ENCODE results near the gene SEMA3B. TPM values are rescaled to one million over a fixed set of nuclear protein-coding genes. Genes with fewer than 3 reads are reported as not detected.
A peak's percentile ranks its signal among the peaks of the same experiment; 100 is the strongest.

SEMA3B gene
- total and polyA plus RNA-seq, 2 donors from 2014 or later, result 96.1 to 99.9 TPM

GRCh38 chr3:50293079-50293801, 24.3 kb downstream of the SEMA3B start:
- Histone ChIP-seq H3K4me3 (ENCODE audit: low read length in 3 of 3) (peak overlapping the region in 1 of 3 donors; percentile 88), H3K9ac (ENCODE audit: low read length in 3 of 3) (peak overlapping the region in 1 of 3 donors; percentile 84)

DNA sequence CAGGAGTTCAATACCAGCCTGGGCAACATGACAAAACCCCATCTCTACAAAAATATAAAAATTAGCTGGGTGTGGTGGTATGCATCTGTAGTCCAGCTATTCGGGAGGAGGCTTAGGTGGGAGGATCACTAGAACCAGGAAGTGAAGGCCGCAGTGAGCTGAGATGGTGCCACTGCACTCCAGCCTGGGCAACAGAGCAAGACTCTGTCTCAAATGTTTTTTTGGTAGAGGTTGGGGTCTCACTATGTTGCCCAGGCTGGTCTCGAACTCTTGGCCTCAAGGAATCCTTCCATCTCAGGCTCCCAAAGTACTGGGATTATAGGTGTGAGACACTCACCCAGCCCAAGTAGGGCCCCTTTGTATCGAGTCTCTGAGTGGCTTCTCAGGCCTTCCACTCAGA, 25.1 kb downstream of the SEMA3B start:
- FAIRE-seq (no peak), DNase-seq (no peak)
- TF ChIP-seq, protein P1, sequence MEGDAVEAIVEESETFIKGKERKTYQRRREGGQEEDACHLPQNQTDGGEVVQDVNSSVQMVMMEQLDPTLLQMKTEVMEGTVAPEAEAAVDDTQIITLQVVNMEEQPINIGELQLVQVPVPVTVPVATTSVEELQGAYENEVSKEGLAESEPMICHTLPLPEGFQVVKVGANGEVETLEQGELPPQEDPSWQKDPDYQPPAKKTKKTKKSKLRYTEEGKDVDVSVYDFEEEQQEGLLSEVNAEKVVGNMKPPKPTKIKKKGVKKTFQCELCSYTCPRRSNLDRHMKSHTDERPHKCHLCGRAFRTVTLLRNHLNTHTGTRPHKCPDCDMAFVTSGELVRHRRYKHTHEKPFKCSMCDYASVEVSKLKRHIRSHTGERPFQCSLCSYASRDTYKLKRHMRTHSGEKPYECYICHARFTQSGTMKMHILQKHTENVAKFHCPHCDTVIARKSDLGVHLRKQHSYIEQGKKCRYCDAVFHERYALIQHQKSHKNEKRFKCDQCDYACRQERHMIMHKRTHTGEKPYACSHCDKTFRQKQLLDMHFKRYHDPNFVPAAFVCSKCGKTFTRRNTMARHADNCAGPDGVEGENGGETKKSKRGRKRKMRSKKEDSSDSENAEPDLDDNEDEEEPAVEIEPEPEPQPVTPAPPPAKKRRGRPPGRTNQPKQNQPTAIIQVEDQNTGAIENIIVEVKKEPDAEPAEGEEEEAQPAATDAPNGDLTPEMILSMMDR (IDR thresholded peaks at IDR 0.05; ENCODE audit: borderline replicate concordance, extremely low read depth, insufficient read depth), result no peak
- intact Hi-C loops (cut with DNase I), result no loop called here
- no peaks in the 10 kb centered on the region for H3K9me3 ChIP-seq (ENCODE audit: control insufficient read depth in 2 of 3, insufficient read depth in 1 of 3, low read length in 3 of 3)
- H3K9ac ChIP-seq (ENCODE audit: low read length in 3 of 3), result no peak overlapping the region
- H3K4me1 ChIP-seq (ENCODE audit: control insufficient read depth in 2 of 3, insufficient read depth in 2 of 3, low read depth in 1 of 3, low read length in 3 of 3), result peaks cover 3 to 24% (median 24%) of the 10 kb centered on the region in 3 donors
- H3K27ac ChIP-seq (ENCODE audit: low read depth in 2 of 2, low read length in 2 of 2), result no peak overlapping the region
- peaks cover 0 to 10% (median 0%) of the 10 kb centered on the region in 3 donors for H3K36me3 ChIP-seq (ENCODE audit: control insufficient read depth in 2 of 3, insufficient read depth in 3 of 3, low read length in 3 of 3)
- H3K4me3 ChIP-seq (ENCODE audit: low read length in 3 of 3), result no peak overlapping the region
- H3K27me3 ChIP-seq (ENCODE audit: control insufficient read depth, insufficient read depth, low read length), result no peaks in the 10 kb centered on the region

More at GRCh38 chr3:50293079-50293801, 24.3 kb downstream of the SEMA3B start:
- intact Hi-C loops (cut with DNase I), result no loop called here
- H3K9me3 ChIP-seq (ENCODE audit: control insufficient read depth in 2 of 3, insufficient read depth in 1 of 3, low read length in 3 of 3), result no peaks in the 10 kb centered on the region
- peak overlapping the region; percentile 78 to 88 for H3K27ac ChIP-seq (ENCODE audit: low read depth in 2 of 2, low read length in 2 of 2)
- H3K27me3 ChIP-seq (ENCODE audit: control insufficient read depth, insufficient read depth, low read length), result no peaks in the 10 kb centered on the region
- FAIRE-seq (no peak), DNase-seq (peak in 1 of 5 donors; percentile 62)
- TF ChIP-seq, protein P1 (IDR thresholded peaks at IDR 0.05; ENCODE audit: borderline replicate concordance, extremely low read depth, insufficient read depth), result no peak
- peaks cover 3 to 21% (median 16%) of the 10 kb centered on the region in 3 donors for H3K4me1 ChIP-seq (ENCODE audit: control insufficient read depth in 2 of 3, insufficient read depth in 2 of 3, low read depth in 1 of 3, low read length in 3 of 3)
- peaks cover 0 to 18% (median 6%) of the 10 kb centered on the region in 3 donors for H3K36me3 ChIP-seq (ENCODE audit: control insufficient read depth in 2 of 3, insufficient read depth in 3 of 3, low read length in 3 of 3)

- Histone ChIP-seq H3K9ac (ENCODE audit: low read length in 3 of 3) (no peak overlapping the region), H3K36me3 (ENCODE audit: control insufficient read depth in 2 of 3, insufficient read depth in 3 of 3, low read length in 3 of 3) (peaks cover 0 to 3% (median 0%) of the 10 kb centered on the region in 3 donors), H3K27me3 (ENCODE audit: control insufficient read depth, insufficient read depth, low read length) (no peaks in the 10 kb centered on the region), H3K27ac (ENCODE audit: low read depth in 2 of 2, low read length in 2 of 2) (no peak overlapping the region), H3K9me3 (ENCODE audit: control insufficient read depth in 2 of 3, insufficient read depth in 1 of 3, low read length in 3 of 3) (no peaks in the 10 kb centered on the region), H3K4me3 (ENCODE audit: low read length in 3 of 3) (no peak overlapping the region), H3K4me1 (ENCODE audit: control insufficient read depth in 2 of 3, insufficient read depth in 2 of 3, low read depth in 1 of 3, low read length in 3 of 3) (peaks cover 3 to 26% (median 25%) of the 10 kb centered on the region in 3 donors)
- no peak for FAIRE-seq
- TF ChIP-seq, protein P1 (IDR thresholded peaks at IDR 0.05; ENCODE audit: borderline replicate concordance, extremely low read depth, insufficient read depth), result no peak
- DNase-seq, result peak in 1 of 5 donors; percentile 44
- intact Hi-C loops (cut with DNase I), result no loop called here
These were observed 25.8 kb downstream of the SEMA3B start for GRCh38 chr3:50294492-50295403.
